ENCODE results near the gene YOD1.
A peak's percentile ranks its signal among the peaks of the same experiment; 100 is the strongest.

The YOD1 gene

GRCh38 chr1:207004931-207005830, 45.8 kb downstream of the YOD1 start:
- DNase-seq = peak in 1 of 2 donors; percentile 32

DNA sequence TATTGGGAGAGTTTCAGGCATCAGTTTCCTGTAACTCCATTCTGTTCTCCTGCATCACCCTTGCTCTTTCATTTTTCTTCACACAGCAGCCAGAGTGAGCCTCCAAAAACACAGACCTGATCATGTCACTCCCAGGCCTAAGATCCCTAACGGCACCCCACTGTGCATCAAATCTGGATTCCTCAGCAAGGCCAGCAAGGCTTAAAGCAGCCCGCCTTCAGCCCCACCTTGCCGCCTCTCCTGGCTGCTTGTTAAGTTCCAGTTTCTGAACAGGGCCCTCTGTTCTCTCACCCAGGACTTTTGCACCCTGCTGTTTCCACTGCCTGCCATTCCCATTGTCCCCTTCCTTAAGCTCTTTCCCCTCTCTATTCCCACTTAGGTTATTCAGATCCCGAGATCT, 47.8 kb downstream of the YOD1 start:
- no peak for DNase-seq

DNA sequence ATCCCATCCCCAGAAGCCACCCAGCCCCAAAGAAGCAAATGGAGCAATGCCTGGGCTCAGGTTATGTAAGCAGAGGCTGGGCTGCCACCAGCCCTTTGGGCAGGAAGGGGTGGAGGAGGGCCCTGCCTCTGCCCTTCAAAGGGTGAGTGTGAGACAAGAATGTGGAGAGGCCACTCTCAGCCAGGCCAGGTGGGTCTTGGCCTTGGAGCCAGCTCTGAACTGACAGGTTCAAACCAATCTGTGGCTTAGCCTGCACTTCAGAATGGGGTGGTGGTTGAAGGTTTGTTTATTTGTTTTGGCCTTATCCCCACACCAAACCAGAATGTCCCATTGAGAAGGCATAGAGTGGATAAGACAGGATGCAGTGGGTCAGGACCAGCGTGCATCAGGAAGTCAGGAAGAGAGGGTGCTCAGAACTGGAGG, 48.3 kb downstream of the YOD1 start:
- DNase-seq = no peak

GRCh38 chr1:207001492-207002245, 49.3 kb downstream of the YOD1 start:
- DNase-seq = no peak

DNA sequence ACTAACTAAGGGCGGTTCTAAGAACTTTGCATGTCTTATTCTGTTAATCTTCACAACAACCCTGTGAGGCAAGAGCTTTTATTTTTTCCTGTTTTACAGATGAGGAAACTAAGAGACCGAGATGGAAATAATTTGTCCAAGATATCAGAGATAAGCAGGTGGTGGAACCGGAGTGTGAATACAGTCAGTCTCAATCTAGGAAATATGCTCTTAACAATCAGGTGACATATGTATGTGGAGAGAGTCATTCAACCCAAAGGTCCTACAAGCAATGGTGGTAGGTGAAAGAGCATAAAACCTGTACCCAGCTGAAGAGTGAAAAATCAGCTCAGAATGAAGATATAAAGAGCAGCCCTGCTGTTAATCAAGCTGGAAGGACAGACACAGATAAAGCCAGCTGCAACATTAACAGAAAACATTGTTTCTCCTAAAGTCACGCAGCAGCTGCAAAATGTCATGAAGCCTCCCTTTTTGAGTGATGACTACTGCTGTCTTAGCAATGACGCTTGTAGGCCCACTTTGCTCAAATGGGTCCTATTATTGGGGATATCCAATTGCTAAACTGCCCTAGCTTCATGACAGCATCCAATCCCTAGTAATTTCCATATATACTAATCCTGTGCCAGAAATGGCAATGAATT, 50.2 kb downstream of the YOD1 start:
- DNase-seq = no peak

GRCh38 chr1:206998816-206999215, 52.2 kb downstream of the YOD1 start:
- no peak for DNase-seq
